ENCODE results near the gene MRFAP1L1. TPM values are rescaled to one million over a fixed set of nuclear protein-coding genes. Genes with fewer than 3 reads are reported as not detected.

Gene MRFAP1L1
- total RNA-seq, 1 donor from 2014 or later = 44.7 TPM

GRCh38 chr4:6742507-6742906 is 32.8 kb upstream of the MRFAP1L1 start:
- Mint-ChIP-seq H3K4me1 (ENCODE audit: low read depth) (peaks cover 11% of the 10 kb centered on the region), H3K27me3 (ENCODE audit: low read depth) (no peaks in the 10 kb centered on the region), H3K27ac (ENCODE audit: unreplicated experiment) (no peak overlapping the region), H3K36me3 (ENCODE audit: low read depth) (no peaks in the 10 kb centered on the region), H3K4me3 (ENCODE audit: unreplicated experiment) (no peak overlapping the region), H3K9me3 (ENCODE audit: low read depth) (peaks cover 10% of the 10 kb centered on the region)
- no peak for DNase-seq (ENCODE audit: low spot score)
- TF ChIP-seq CTCF (IDR thresholded peaks at IDR 0.05) = no peak

GRCh38 chr4:6740347-6740746 is 30.7 kb upstream of the MRFAP1L1 start:
- Mint-ChIP-seq H3K36me3 (ENCODE audit: low read depth) (no peaks in the 10 kb centered on the region), H3K4me1 (ENCODE audit: low read depth) (peaks cover 3% of the 10 kb centered on the region)

GRCh38 chr4:6739920-6740319 is 30.3 kb upstream of the MRFAP1L1 start:
- H3K36me3 Mint-ChIP-seq (ENCODE audit: low read depth) = no peaks in the 10 kb centered on the region
- H3K9me3 Mint-ChIP-seq (ENCODE audit: low read depth) = peaks cover 10% of the 10 kb centered on the region
- H3K4me3 Mint-ChIP-seq (ENCODE audit: unreplicated experiment) = no peak overlapping the region
- H3K27me3 Mint-ChIP-seq (ENCODE audit: low read depth) = no peaks in the 10 kb centered on the region
- no peak for TF ChIP-seq CTCF (IDR thresholded peaks at IDR 0.05)
- no peak for DNase-seq (ENCODE audit: low spot score)
- peaks cover 3% of the 10 kb centered on the region for H3K4me1 Mint-ChIP-seq (ENCODE audit: low read depth)
- H3K27ac Mint-ChIP-seq (ENCODE audit: unreplicated experiment) = no peak overlapping the region

More at GRCh38 chr4:6740347-6740746, 30.7 kb upstream of the MRFAP1L1 start:
- no peak for TF ChIP-seq CTCF (IDR thresholded peaks at IDR 0.05)
- DNase-seq (ENCODE audit: low spot score) = peak; percentile 65
- H3K9me3 Mint-ChIP-seq (ENCODE audit: low read depth) = peaks cover 10% of the 10 kb centered on the region
- H3K4me3 Mint-ChIP-seq (ENCODE audit: unreplicated experiment) = no peak overlapping the region
- no peak overlapping the region for H3K27ac Mint-ChIP-seq (ENCODE audit: unreplicated experiment)
- no peaks in the 10 kb centered on the region for H3K27me3 Mint-ChIP-seq (ENCODE audit: low read depth)

- no peak overlapping the region for H3K4me3 Mint-ChIP-seq (ENCODE audit: unreplicated experiment)
- H3K4me1 Mint-ChIP-seq (ENCODE audit: low read depth) = peaks cover 15% of the 10 kb centered on the region
- H3K36me3 Mint-ChIP-seq (ENCODE audit: low read depth) = no peaks in the 10 kb centered on the region
- H3K9me3 Mint-ChIP-seq (ENCODE audit: low read depth) = peaks cover 2% of the 10 kb centered on the region
- DNase-seq (ENCODE audit: low spot score) = no peak
- no peak for TF ChIP-seq CTCF (IDR thresholded peaks at IDR 0.05)
- peak overlapping the region; percentile 65 for H3K27ac Mint-ChIP-seq (ENCODE audit: unreplicated experiment)
- no peaks in the 10 kb centered on the region for H3K27me3 Mint-ChIP-seq (ENCODE audit: low read depth)
Measured at GRCh38 chr4:6734165-6734786, 24.6 kb upstream of the MRFAP1L1 start.

GRCh38 chr4:6733358-6734164 is 23.9 kb upstream of the MRFAP1L1 start:
- H3K27ac Mint-ChIP-seq (ENCODE audit: unreplicated experiment) = peak overlapping the region; percentile 5
- no peak for TF ChIP-seq CTCF (IDR thresholded peaks at IDR 0.05)
- no peaks in the 10 kb centered on the region for H3K36me3 Mint-ChIP-seq (ENCODE audit: low read depth)
- peaks cover 16% of the 10 kb centered on the region for H3K4me1 Mint-ChIP-seq (ENCODE audit: low read depth)
- no peak overlapping the region for H3K4me3 Mint-ChIP-seq (ENCODE audit: unreplicated experiment)
- H3K27me3 Mint-ChIP-seq (ENCODE audit: low read depth) = no peaks in the 10 kb centered on the region
- DNase-seq (ENCODE audit: low spot score) = no peak
- H3K9me3 Mint-ChIP-seq (ENCODE audit: low read depth) = no peaks in the 10 kb centered on the region

All from chondrocyte (in vitro differentiated cells).